HG02885 (cell line): Measurements from ENCODE around the gene LRRC19.

Experiments used
- ATAC-seq: cut with Tn5 transposase; IDR thresholded peaks from one replicate; pipeline ENCODE4 v1.9.1; 2021; ENCODE audit warnings: mild to moderate bottlenecking; ENCODE audit not compliant: unreplicated experiment, poor library complexity

Gene LRRC19

DNA sequence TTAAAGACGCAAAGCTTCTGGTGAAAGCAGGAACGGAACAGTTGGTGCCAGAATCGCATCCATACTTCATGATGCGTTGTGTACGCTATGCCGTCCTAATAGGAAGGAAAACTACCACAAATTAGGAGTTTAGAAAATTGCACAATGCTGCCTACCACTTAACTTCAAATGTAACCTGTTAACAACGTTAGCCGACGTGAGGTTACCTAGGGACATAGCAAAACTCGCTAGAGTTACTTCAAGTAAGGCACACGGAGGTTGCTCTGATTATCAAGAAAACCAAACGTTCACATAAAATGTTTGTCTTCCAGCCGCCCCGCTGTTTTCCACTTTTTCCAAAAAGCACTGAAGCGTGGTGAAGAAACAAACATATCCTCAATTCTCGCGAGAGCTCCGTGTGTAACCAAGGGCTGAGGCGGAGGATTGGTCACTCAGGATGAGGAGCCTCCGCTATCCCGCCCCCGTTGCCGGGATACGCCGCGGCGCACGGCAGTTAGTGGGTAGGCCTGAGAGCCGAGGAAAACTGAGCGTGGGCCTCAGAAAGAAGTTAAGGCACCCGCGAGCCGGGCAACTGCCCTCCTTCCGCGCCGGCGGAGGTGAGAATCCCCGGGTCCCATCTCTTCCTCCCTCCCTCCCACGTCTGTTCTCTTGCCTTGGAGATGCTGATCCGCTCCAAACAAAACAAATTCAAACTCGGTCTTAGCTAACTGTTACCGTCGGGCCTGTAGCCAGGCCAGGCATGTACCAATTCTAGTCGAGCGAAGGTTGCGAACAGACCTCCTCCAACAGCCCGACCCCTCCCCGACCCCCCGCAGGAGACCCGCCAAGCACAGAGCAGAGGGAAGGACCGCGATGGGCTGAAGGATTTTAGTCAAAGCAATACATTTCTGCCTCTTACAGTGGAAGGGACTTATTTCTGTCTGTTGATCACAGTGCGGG, 49.3 kb downstream of the LRRC19 start, which contains the start of gene IFT74:
TSS of gene IFT74 (plus strand) at position 492 of the 939 bp plus-strand sequence. CDS start 5,556 bp downstream, outside the sequence.
- ATAC-seq, result peak; percentile 99

- ATAC-seq, result peak; percentile 29
Observed at GRCh38 chr9:26955222-26955903, 50.1 kb downstream of the LRRC19 start.

DNA sequence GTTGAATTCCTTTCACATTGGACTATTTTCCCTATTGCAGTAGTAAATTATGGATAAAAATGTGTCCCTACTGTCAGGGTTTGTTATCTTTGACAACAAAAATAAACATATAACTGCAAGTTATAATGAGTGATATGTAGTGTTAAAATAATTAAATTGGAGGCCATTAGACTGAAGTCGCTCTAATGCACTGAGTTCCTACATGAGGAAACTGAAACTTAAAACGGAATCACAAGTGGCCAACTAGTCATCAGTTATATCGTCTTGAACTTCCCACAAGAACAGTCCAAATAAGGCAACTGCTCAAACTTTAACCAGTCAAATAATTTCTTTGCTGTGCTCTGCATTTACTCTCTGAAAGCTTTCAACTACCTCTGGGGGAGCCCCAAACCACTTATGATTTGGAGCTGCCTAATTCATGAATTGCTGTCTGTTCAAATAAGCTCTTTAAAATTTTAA, 51.4 kb downstream of the LRRC19 start:
- ATAC-seq, result no peak

GRCh38 chr9:26951794-26952193, 53.7 kb downstream of the LRRC19 start:
- no peak for ATAC-seq

DNA sequence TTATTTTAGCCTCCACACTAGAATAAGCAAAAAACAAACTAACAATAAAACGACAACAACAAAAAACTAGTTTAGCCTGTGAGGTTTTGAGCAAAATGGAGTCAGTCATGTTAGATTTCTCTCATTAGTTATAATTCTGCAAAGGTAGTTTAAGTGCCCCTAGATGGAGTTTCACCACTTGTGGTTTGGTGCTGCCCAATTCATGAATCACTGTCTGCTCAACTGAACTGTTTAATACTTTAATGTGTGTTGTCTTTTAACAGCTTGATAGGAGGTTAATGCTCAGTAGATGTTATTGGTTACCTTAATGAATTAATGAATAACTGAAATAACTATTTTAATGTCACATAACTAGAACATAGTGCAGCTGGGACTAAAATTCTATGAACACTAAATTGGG, 55.0 kb downstream of the LRRC19 start:
- no peak for ATAC-seq

- no peak for ATAC-seq
Observed at GRCh38 chr9:26949637-26950069, 55.8 kb downstream of the LRRC19 start.

DNA sequence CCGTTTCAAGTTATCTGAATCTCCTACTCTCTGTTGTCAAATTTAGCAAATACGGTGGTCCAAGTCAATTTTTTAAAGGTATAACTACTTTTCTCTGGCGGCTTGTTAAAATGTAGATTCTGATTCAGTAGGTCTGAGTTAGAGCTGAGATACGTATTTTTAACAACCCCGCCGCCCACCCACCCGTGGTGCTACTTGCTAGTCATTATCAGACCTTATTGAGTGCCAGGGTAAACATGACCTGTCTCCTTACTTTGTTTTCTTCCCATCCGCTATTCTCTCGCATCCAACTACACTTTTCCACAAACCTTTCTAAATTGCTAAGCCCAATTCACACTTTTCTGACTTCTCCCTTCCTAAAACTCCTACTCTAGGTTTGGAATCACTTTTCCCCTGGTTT, 57.7 kb downstream of the LRRC19 start:
- ATAC-seq, result no peak

GRCh38 chr9:26946753-26947727, 58.4 kb downstream of the LRRC19 start, which contains the start of gene PLAA:
Gene PLAA, minus strand, starts transcription at chr9:26947242. Its CDS starts 197 bp downstream, at chr9:26947045.
- peak; percentile 99 for ATAC-seq

DNA sequence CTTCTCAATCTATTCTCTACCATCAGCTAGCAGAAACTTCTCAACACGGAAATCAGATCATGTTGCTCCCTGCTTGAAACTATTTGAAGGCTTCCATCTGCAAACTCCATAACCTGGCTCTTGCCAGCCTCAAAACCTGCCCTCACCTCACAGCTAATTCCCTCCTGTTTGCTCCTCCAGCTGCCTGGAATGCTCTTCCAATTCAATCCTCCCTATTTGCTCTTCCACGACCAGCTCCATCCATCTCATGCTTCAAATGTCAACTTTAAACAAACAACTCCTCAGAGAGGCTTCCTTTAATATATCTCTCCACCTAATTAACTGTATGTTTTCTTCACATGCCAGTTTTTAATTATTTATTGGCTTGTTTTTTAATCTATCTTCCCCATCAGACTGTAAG, 59.9 kb downstream of the LRRC19 start:
- no peak for ATAC-seq
